H1 (cell line): ENCODE data around the gene ADAM23. TPM values are rescaled to one million over a fixed set of nuclear protein-coding genes. Genes with fewer than 3 reads are reported as not detected.

Source experiments
- CTCF ChIA-PET: fragments of 300-600 bp; sonication (Branson Sonifier 250); formaldehyde crosslinking; loops from one replicate; lab custom pipeline; 2021; ENCODE audit not compliant: partially characterized antibody; lab: Charles Lee
- POLR2A ChIA-PET: fragments of 300-600 bp; sonication (Branson Sonifier 250); formaldehyde crosslinking; loops from one replicate; lab custom pipeline; 2021; ENCODE audit warnings: inconsistent platforms; ENCODE audit not compliant: partially characterized antibody; lab: Charles Lee
- DNase-seq, 2 experiments: peaks; one replicate each; pipeline versions ENCODE4 v3.0.0 to v3.0.0-alpha.2; 2010 to 2022; ENCODE audit warnings: low spot score in 2 of 2, low read depth in 1 of 2, mixed read lengths in 1 of 2
- FAIRE-seq: peaks from 2 replicates; lab custom pipeline; 2011; peaks lifted over from hg19 to GRCh38; lab: Jason Lieb, UNC
- H2AFZ ChIP-seq: 2 replicates; pipeline ENCODE4 v1.8.1; 2012; ENCODE audit warnings: low read length, inconsistent platforms
- H2AK5ac ChIP-seq: 2 replicates; pipeline ENCODE4 v1.6.1; 2013; ENCODE audit warnings: low read depth, low read length
- H2BK120ac ChIP-seq: replicated peaks from 2 replicates; pipeline ENCODE3; 2013; ENCODE audit warnings: low read depth, low read length, inconsistent platforms
- H2BK12ac ChIP-seq: 2 replicates; pipeline ENCODE4 v1.6.1; 2013; ENCODE audit warnings: low read depth, low read length
- H2BK15ac ChIP-seq: 2 replicates; pipeline ENCODE4 v1.6.1; 2013; ENCODE audit warnings: low read length
- H2BK20ac ChIP-seq: 2 replicates; pipeline ENCODE4 v1.6.1; 2013; ENCODE audit warnings: low read length
- H2BK5ac ChIP-seq: 2 replicates; pipeline ENCODE4 v1.6.1; 2013; ENCODE audit warnings: low read depth, low read length
- H3K14ac ChIP-seq: 2 replicates; pipeline ENCODE4 v1.6.1; 2013; ENCODE audit warnings: inconsistent platforms; ENCODE audit not compliant: insufficient read length
- H3K18ac ChIP-seq: 2 replicates; pipeline ENCODE4 v1.6.1; 2013; ENCODE audit warnings: low read length; ENCODE audit errors: extremely low read depth
- H3K23ac ChIP-seq: 2 replicates; pipeline ENCODE4 v1.6.1; 2013; ENCODE audit warnings: inconsistent platforms; ENCODE audit not compliant: insufficient read length
- H3K23me2 ChIP-seq: 2 replicates; pipeline ENCODE4 v1.6.1; 2013; ENCODE audit warnings: low read depth, low read length
- H3K27ac ChIP-seq: 2 replicates; pipeline ENCODE4 v1.6.1; 2011; ENCODE audit warnings: low read depth, low read length, inconsistent platforms
- H3K27me3 ChIP-seq, 4 experiments: replicated peaks in 1 of 4; 1 replicate in 1 of 4; 2 replicates in 3 of 4; pipeline versions ENCODE4 v1.6.1 to v1.8.1; 2011 to 2013; ENCODE audit warnings: low read length in 3 of 4, mild to moderate bottlenecking in 3 of 4, inconsistent platforms in 2 of 4, mixed read lengths in 2 of 4, moderate library complexity in 1 of 4; ENCODE audit not compliant: control insufficient read depth in 3 of 4, insufficient read depth in 3 of 4; ENCODE audit errors: extremely low read depth in 1 of 4
- H3K36me3 ChIP-seq, 4 experiments: 2 replicates each; pipeline versions ENCODE4 v1.6.1 to v1.8.1; 2011 to 2013; ENCODE audit warnings: mild to moderate bottlenecking in 4 of 4, low read length in 3 of 4, moderate library complexity in 2 of 4, control low read depth in 1 of 4, inconsistent platforms in 1 of 4; ENCODE audit not compliant: insufficient read depth in 4 of 4, control insufficient read depth in 2 of 4
- H3K4ac ChIP-seq: replicated peaks from 2 replicates; pipeline ENCODE3; 2013; ENCODE audit warnings: low read length, low read depth, mixed read lengths, inconsistent platforms; ENCODE audit not compliant: insufficient read length
- H3K4me1 ChIP-seq, 4 experiments: replicated peaks in 1 of 4; 1 replicate in 1 of 4; 2 replicates in 3 of 4; pipeline versions ENCODE4 v1.6.1 to v1.8.1; 2011 to 2013; ENCODE audit warnings: low read length in 3 of 4, inconsistent platforms in 2 of 4, mixed read lengths in 1 of 4; ENCODE audit not compliant: insufficient read depth in 4 of 4, control insufficient read depth in 3 of 4
- H3K4me2 ChIP-seq, 2 experiments: 2 replicates each; pipeline versions ENCODE4 v1.6.1 to v1.8.1; 2011 to 2013; ENCODE audit warnings: low read depth in 2 of 2, low read length in 2 of 2, control low read depth in 1 of 2, inconsistent platforms in 1 of 2, mild to moderate bottlenecking in 1 of 2; ENCODE audit not compliant: insufficient read depth in 1 of 2
- H3K4me3 ChIP-seq, 4 experiments: fragments of 200-600, 300-600 bp in 1 of 4; sonication (generic), shearing (Covaris generic), sonication (Bioruptor Twin) in 1 of 4; 2 replicates each; pipeline versions ENCODE4 v1.5.1 to v1.8.1; 2011 to 2016; ENCODE audit warnings: low read length in 4 of 4, low read depth in 3 of 4, control low read depth in 2 of 4, inconsistent platforms in 2 of 4, mild to moderate bottlenecking in 2 of 4, mixed read lengths in 1 of 4, moderate library complexity in 1 of 4; ENCODE audit not compliant: insufficient read depth in 2 of 4; ENCODE audit errors: extremely low read depth in 1 of 4
- H3K56ac ChIP-seq: replicated peaks from 2 replicates; pipeline ENCODE3; 2013; ENCODE audit warnings: low read depth, mild to moderate bottlenecking, mixed read lengths, low read length, inconsistent platforms; ENCODE audit not compliant: insufficient read length
- H3K79me1 ChIP-seq: 2 replicates; pipeline ENCODE4 v1.6.1; 2013; ENCODE audit warnings: low read depth, low read length, control low read depth
- H3K79me2 ChIP-seq, 2 experiments: 2 replicates each; pipeline versions ENCODE4 v1.6.1 to v1.8.1; 2012 to 2013; ENCODE audit warnings: low read length in 2 of 2, mild to moderate bottlenecking in 2 of 2, inconsistent platforms in 1 of 2; ENCODE audit not compliant: insufficient read depth in 2 of 2, control insufficient read depth in 1 of 2
- H3K9ac ChIP-seq, 4 experiments: replicated peaks in 1 of 4; 1 replicate in 1 of 4; 2 replicates in 3 of 4; pipeline versions ENCODE4 v1.6.1 to v1.8.1; 2011 to 2013; ENCODE audit warnings: low read depth in 3 of 4, low read length in 3 of 4, control low read depth in 2 of 4, mild to moderate bottlenecking in 2 of 4, moderate library complexity in 2 of 4, inconsistent platforms in 1 of 4; ENCODE audit errors: extremely low read depth in 1 of 4
- H3K9me3 ChIP-seq, 2 experiments: 2 replicates each; pipeline versions ENCODE4 v1.6.1 to v1.8.1; 2012 to 2013; ENCODE audit warnings: mild to moderate bottlenecking in 2 of 2, moderate library complexity in 2 of 2, control low read depth in 1 of 2, inconsistent platforms in 1 of 2, low read depth in 1 of 2, low read length in 1 of 2, mixed read lengths in 1 of 2; ENCODE audit not compliant: insufficient read depth in 2 of 2
- H4K20me1 ChIP-seq, 2 experiments: replicated peaks in 1 of 2; 2 replicates each; pipeline versions ENCODE3 to v1.8.1; 2011 to 2013; ENCODE audit warnings: inconsistent platforms in 2 of 2, low read length in 2 of 2, mild to moderate bottlenecking in 1 of 2; ENCODE audit not compliant: insufficient read depth in 2 of 2, control insufficient read depth in 1 of 2
- H4K5ac ChIP-seq: 2 replicates; pipeline ENCODE4 v1.6.1; 2013; ENCODE audit warnings: low read length, low read depth, mixed read lengths, inconsistent platforms; ENCODE audit not compliant: insufficient read length
- H4K8ac ChIP-seq: 2 replicates; pipeline ENCODE4 v1.8.0; 2013; ENCODE audit warnings: mild to moderate bottlenecking, moderate library complexity, low read length, inconsistent platforms; ENCODE audit not compliant: insufficient read depth; ENCODE audit errors: extremely low read depth
- H4K91ac ChIP-seq: replicated peaks from 2 replicates; pipeline ENCODE3; 2013; ENCODE audit warnings: low read length, mixed read lengths, inconsistent platforms; ENCODE audit not compliant: insufficient read length
- BACH1 ChIP-seq: IDR thresholded peaks from 2 replicates; pipeline ENCODE4 v1.6.1; 2012; ENCODE audit warnings: low read length, improper control_type of control experiment
- BCL11A ChIP-seq, 2 experiments: IDR thresholded peaks; one replicate each; pipeline ENCODE4 v1.6.1; 2011; ENCODE audit warnings: low read depth in 2 of 2, low read length in 2 of 2, mild to moderate bottlenecking in 2 of 2
- CBX8 ChIP-seq: fragments of 300-800, 300-1000 bp; sonication (generic); IDR thresholded peaks from 2 replicates; pipeline ENCODE4 v1.7.1; 2016; ENCODE audit warnings: low read depth, low read length, borderline replicate concordance
- EGR1 ChIP-seq: IDR thresholded peaks from 2 replicates; pipeline ENCODE4 v1.6.1; 2011; ENCODE audit warnings: low read depth, low read length, borderline replicate concordance
- JUN ChIP-seq: IDR thresholded peaks from 2 replicates; pipeline ENCODE4 v1.6.1; 2011; ENCODE audit warnings: low read depth, mild to moderate bottlenecking, improper control_type of control experiment, low read length
- JUND ChIP-seq: IDR thresholded peaks from 2 replicates; pipeline ENCODE4 v1.6.1; 2011; ENCODE audit warnings: mild to moderate bottlenecking, improper control_type of control experiment, low read length
- KDM1A ChIP-seq: fragments of 200-600, 300-600 bp; sonication (generic); IDR thresholded peaks from 2 replicates; pipeline ENCODE4 v1.7.1; 2016; ENCODE audit warnings: mild to moderate bottlenecking, low read length, borderline replicate concordance
- RAD21 ChIP-seq, 2 experiments: IDR thresholded peaks in 1 of 2; conservative IDR thresholded peaks in 1 of 2; 2 replicates each; pipeline ENCODE4 v1.6.1; 2011; ENCODE audit warnings: low read depth in 2 of 2, low read length in 2 of 2, improper control_type of control experiment in 1 of 2, inconsistent platforms in 1 of 2, mild to moderate bottlenecking in 1 of 2, moderate library complexity in 1 of 2
- ZNF274 ChIP-seq: IDR thresholded peaks from 2 replicates; pipeline ENCODE4 v1.7.0; 2012; ENCODE audit warnings: low read length, borderline replicate concordance; ENCODE audit errors: extremely low read depth
- WGBS, 2 experiments: shearing (Covaris generic) in 1 of 2; methylation state at CpG; one replicate each; pipeline versions ENCODE4 v1.1.6 to v1.1.7; 2013 to 2015; ENCODE audit warnings: low lambda C conversion rate in 2 of 2, mixed read lengths in 2 of 2, inconsistent platforms in 1 of 2, low coverage in 1 of 2, missing lambda C conversion rate in 1 of 2; ENCODE audit not compliant: insufficient replicate concordance in 2 of 2, insufficient coverage in 1 of 2, insufficient read length in 1 of 2; ENCODE audit errors: extremely low coverage in 1 of 2, missing lambda C conversion rate in 1 of 2; 5-methylcytosine and 5-hydroxymethylcytosine counted together
- polyA plus RNA-seq, 7 experiments: library from polyadenylated mRNA; depleted of rRNA in 3 of 7; stranded (reverse) in 5 of 7; unstranded in 2 of 7; fragments of >200 nt in 5 of 7; fragments of 200-250 nt in 2 of 7; gene quantifications; 1 replicate in 5 of 7; 2 replicates in 1 of 7; 4 replicates in 1 of 7; pipeline versions ENCODE4 v1.2.1 to v1.2.3, GENCODE V29; 2011 to 2013; ENCODE audit warnings: missing spikeins in 2 of 7, mixed read lengths in 2 of 7
- total RNA-seq: library from RNA; stranded (reverse); fragmentation: NEBNext Ultra II Directional; extraction: Animal tissue kit (Norgen Biotek cat#: 25700); gene quantifications from 2 replicates; pipeline ENCODE4 v1.2.1, GENCODE V29; 2021
- TF ChIP-seq, protein P1 (sequence below): IDR thresholded peaks from 2 replicates; pipeline ENCODE4 v1.6.1; 2011; ENCODE audit warnings: low read depth, mild to moderate bottlenecking, low read length; ENCODE audit not compliant: insufficient read depth
- TF ChIP-seq, protein P2 (sequence below), 3 experiments: IDR thresholded peaks; 1 replicate in 2 of 3; 2 replicates in 1 of 3; pipeline versions ENCODE4 v1.5.1 to v1.6.1; 2011; ENCODE audit warnings: low read length in 3 of 3, mild to moderate bottlenecking in 3 of 3, inconsistent platforms in 2 of 3, low read depth in 1 of 3, moderate library complexity in 1 of 3; ENCODE audit not compliant: insufficient read depth in 1 of 3; ENCODE audit errors: control extremely low read depth in 1 of 3

ADAM23 gene
- total and polyA plus RNA-seq, 2 of the 8 experiments (the other 6 are each of a cell fraction or from before 2014, with no cell fraction given) = 9.9 to 20.8 TPM

DNA sequence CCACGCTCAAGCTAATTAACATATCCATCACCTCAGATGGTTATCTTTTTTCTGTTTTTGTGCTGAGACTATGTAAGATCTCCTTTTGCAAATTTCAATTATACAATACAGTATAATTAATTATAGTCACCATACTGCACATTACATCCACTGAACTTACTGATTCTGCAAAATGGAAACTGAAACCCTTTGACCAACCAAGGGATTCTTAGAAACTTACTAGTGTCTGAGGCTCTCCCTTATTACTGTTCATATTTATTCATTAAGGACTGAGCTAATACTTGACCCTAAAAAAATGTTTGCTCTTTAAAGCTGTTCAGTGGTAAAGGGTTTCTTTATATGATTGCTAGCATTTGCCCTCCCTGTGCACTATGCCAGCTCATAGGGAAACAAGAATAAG is 50.7 kb downstream of the ADAM23 start:
- no peak overlapping the region for H2BK15ac ChIP-seq
- no peaks in the 10 kb centered on the region for H3K79me1 ChIP-seq
- no peak overlapping the region for H3K18ac ChIP-seq
- no peak overlapping the region for H2BK120ac ChIP-seq
- no peak overlapping the region for H3K4me2 ChIP-seq
- no peak overlapping the region for H3K4me3 ChIP-seq
- no peak overlapping the region for H2AK5ac ChIP-seq
- no peaks in the 10 kb centered on the region for H3K27me3 ChIP-seq
- H2BK20ac ChIP-seq = no peak overlapping the region
- no peaks in the 10 kb centered on the region for H3K4me1 ChIP-seq
- POLR2A ChIA-PET = no interaction called here
- no peaks in the 10 kb centered on the region; a peak in 2 of 8 replicates for H3K36me3 ChIP-seq
- no peak for FAIRE-seq
- no peak overlapping the region for H4K91ac ChIP-seq
- H4K8ac ChIP-seq = no peak overlapping the region
- H4K20me1 ChIP-seq = no peaks in the 10 kb centered on the region
- DNase-seq = no peak
- no peak overlapping the region for H2BK12ac ChIP-seq
- no peak overlapping the region for H2AFZ ChIP-seq
- H2BK5ac ChIP-seq = no peak overlapping the region
- H3K79me2 ChIP-seq = no peaks in the 10 kb centered on the region
- H3K27ac ChIP-seq = no peak overlapping the region
- H3K4ac ChIP-seq = no peak overlapping the region
- no peak overlapping the region for H3K14ac ChIP-seq
- H4K5ac ChIP-seq = no peak overlapping the region
- no peak overlapping the region for H3K56ac ChIP-seq
- WGBS, 2 experiments = 83% methylated on average over 1 of the region's 1 CpG; no CpG with 5 or more reads in 1 of the 2 experiments
- CTCF ChIA-PET = interaction anchor here (0.6 to 1.8 kb wide), 2 partner anchors 9 to 287 kb away, joined by 4 to 6 read pairs; no protein-coding TSS in a partner anchor
- H3K23ac ChIP-seq = no peak overlapping the region
- no peak overlapping the region for H3K9ac ChIP-seq
- no peaks in the 10 kb centered on the region; the same call in 1 of the 2 replicates for H3K23me2 ChIP-seq
- H3K9me3 ChIP-seq = peaks cover 0 to 2% of the 10 kb centered on the region in 2 experiments; a peak in 2 of 4 replicates
- TF ChIP-seq ZNF274 = no peak
- TF ChIP-seq, protein P1, sequence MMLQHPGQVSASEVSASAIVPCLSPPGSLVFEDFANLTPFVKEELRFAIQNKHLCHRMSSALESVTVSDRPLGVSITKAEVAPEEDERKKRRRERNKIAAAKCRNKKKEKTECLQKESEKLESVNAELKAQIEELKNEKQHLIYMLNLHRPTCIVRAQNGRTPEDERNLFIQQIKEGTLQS = no peak
- no peak for TF ChIP-seq CBX8
- no peak for TF ChIP-seq BACH1
- TF ChIP-seq, protein P2, sequence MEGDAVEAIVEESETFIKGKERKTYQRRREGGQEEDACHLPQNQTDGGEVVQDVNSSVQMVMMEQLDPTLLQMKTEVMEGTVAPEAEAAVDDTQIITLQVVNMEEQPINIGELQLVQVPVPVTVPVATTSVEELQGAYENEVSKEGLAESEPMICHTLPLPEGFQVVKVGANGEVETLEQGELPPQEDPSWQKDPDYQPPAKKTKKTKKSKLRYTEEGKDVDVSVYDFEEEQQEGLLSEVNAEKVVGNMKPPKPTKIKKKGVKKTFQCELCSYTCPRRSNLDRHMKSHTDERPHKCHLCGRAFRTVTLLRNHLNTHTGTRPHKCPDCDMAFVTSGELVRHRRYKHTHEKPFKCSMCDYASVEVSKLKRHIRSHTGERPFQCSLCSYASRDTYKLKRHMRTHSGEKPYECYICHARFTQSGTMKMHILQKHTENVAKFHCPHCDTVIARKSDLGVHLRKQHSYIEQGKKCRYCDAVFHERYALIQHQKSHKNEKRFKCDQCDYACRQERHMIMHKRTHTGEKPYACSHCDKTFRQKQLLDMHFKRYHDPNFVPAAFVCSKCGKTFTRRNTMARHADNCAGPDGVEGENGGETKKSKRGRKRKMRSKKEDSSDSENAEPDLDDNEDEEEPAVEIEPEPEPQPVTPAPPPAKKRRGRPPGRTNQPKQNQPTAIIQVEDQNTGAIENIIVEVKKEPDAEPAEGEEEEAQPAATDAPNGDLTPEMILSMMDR (IDR thresholded peaks at IDR 0.05; ENCODE audit: control extremely low read depth in 1 of 3, insufficient read depth in 1 of 3, low read depth in 1 of 3, low read length in 3 of 3) = no peak
- no peak for TF ChIP-seq JUN
- TF ChIP-seq EGR1 = no peak
- no peak for TF ChIP-seq JUND
- TF ChIP-seq BCL11A (IDR thresholded peaks at IDR 0.05; ENCODE audit: low read depth in 2 of 2, low read length in 2 of 2) = no peak
- no peak for TF ChIP-seq RAD21 (IDR thresholded peaks at IDR 0.05 in 1 of 2, conservative IDR thresholded peaks at IDR 0.05 in 1 of 2; ENCODE audit: low read depth in 2 of 2, low read length in 2 of 2)
- TF ChIP-seq KDM1A = no peak
